AG10803 (cell line): Measurements from ENCODE around the gene RBM23.

Source experiments
- DNase-seq: peaks from one replicate; pipeline ENCODE4 v3.0.0; 2010; ENCODE audit warnings: low read depth
- H3K4me3 ChIP-seq: 2 replicates; pipeline ENCODE4 v1.5.1; 2011; ENCODE audit warnings: mild to moderate bottlenecking, low read length, control low read depth
- TF ChIP-seq, protein P1 (sequence below): conservative IDR thresholded peaks from 2 replicates; pipeline ENCODE4 v1.5.1; 2011; ENCODE audit warnings: mild to moderate bottlenecking, low read length, control low read depth, inconsistent platforms

Gene RBM23

GRCh38 chr14:22885975-22886374 is 33.0 kb downstream of the RBM23 start:
- H3K4me3 ChIP-seq = no peak overlapping the region
- DNase-seq = no peak
- TF ChIP-seq, protein P1, sequence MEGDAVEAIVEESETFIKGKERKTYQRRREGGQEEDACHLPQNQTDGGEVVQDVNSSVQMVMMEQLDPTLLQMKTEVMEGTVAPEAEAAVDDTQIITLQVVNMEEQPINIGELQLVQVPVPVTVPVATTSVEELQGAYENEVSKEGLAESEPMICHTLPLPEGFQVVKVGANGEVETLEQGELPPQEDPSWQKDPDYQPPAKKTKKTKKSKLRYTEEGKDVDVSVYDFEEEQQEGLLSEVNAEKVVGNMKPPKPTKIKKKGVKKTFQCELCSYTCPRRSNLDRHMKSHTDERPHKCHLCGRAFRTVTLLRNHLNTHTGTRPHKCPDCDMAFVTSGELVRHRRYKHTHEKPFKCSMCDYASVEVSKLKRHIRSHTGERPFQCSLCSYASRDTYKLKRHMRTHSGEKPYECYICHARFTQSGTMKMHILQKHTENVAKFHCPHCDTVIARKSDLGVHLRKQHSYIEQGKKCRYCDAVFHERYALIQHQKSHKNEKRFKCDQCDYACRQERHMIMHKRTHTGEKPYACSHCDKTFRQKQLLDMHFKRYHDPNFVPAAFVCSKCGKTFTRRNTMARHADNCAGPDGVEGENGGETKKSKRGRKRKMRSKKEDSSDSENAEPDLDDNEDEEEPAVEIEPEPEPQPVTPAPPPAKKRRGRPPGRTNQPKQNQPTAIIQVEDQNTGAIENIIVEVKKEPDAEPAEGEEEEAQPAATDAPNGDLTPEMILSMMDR = no peak

DNA sequence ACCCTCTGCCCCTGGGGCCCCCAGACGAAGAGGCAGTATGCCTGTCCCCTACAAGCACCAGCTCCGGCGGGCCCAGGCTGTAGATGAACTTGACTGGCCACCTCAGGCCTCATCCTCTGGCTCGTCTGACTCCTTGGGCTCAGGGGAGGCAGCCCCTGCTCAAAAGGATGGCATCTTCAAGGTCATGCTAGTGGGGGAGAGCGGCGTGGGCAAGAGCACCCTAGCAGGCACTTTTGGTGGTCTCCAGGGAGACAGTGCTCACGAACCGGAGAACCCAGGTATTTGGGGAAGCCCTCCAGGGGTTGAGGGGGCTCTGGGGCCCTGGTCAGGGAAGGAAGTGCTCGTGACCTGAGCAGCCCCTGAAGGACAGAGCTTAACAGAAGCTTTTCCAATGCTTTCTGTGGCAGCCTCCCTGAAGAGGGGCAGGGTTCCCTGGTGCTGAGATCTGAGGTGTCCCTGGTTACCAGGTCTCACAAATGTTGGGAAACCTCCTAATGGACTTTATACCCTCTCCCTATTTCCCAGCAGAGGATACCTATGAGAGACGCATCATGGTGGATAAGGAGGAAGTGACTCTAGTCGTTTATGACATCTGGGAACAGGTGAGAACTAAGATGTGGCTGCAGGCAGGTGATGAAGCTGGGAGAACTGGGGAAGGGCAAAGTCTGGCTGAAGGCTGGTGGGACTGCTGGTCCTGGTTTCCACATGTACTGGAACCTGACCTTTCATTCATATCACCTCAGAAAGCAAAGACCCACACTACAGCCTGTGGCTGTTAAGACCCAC is 34.0 kb downstream of the RBM23 start:
- H3K4me3 ChIP-seq = no peak overlapping the region
- no peak for DNase-seq
- TF ChIP-seq, protein P1 = no peak

DNA sequence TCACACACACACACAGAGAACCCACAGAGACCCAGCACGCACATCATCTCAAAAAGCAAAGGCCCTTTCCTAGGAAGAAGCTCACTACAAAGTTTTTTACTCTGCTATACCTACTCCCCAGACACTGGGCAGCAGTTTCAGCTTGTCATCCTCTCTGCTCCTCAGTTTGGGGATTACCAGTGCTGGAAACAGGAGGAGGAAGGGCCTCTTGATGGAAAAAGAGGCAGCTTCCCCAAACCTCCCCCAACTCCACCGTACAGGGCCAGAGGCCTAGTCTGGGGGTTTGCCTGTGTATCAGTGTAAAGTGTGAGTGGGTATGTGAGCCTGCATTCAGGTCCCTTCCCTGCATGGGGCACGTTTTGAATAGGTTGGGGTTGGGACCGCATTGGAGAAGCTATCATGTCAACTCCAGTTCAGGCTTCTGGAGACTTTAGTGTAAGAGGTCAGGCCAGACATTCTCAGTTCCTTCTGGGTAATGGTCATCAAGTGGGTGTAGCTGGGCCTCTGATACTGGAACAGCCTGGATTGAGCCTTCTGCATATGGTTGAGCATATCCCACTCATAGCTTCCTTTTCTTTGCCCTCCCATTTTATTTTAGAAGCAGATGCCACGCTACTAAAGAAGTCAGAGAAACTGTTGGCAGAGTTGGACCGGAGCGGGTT is 34.7 kb downstream of the RBM23 start:
- no peak for DNase-seq
- no peak overlapping the region for H3K4me3 ChIP-seq
- TF ChIP-seq, protein P1 = no peak

DNA sequence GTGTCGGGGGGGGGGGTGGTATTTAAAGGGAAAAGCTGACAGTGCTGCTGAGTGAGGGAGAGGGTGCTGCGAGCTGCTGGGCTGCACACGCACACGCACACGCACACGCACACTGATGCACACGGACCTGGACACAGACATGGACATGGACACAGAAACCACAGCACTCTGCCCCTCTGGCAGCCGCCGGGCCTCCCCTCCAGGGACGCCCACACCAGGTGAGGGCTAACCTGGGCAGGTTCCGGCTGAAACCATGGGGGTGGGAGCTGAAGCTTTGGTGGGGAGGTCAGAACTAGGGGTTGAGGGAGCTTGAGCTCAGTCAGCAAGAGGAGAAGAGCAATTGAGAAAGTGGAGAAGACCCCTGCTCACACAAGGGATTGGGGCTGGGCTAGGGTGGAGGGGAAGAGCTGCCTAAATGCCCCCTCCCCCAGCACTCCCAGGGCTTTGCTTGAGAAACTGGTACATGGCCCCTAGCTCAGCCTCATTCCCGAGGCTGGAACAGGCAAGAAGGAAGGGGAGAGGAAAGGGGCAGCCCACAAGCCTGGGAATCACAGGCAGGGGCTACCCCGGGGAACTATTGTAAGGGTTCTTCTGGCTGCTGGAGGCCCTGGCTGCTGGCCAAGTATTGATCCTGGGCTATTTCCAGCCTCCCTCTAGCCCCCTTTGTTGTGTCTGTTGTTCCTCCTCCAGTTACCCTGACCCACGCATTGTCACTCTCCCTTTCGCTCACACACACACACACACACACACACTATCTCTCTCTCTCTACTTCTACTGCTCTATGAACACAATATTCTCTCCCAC is 35.6 kb downstream of the RBM23 start, which contains the start of gene REM2:
TSS of gene REM2 (plus strand) at position 50 of the 804 bp plus-strand sequence. CDS start at position 116, 66 bp downstream.
- TF ChIP-seq, protein P1 = no peak
- no peak within 1 kb of the TSS for H3K4me3 ChIP-seq
- DNase-seq = no peak

- H3K4me3 ChIP-seq = no peak overlapping the region
- TF ChIP-seq, protein P1 = no peak
- peak; percentile 18 for DNase-seq
Observed at GRCh38 chr14:22882529-22883172, 36.3 kb downstream of the RBM23 start.

DNA sequence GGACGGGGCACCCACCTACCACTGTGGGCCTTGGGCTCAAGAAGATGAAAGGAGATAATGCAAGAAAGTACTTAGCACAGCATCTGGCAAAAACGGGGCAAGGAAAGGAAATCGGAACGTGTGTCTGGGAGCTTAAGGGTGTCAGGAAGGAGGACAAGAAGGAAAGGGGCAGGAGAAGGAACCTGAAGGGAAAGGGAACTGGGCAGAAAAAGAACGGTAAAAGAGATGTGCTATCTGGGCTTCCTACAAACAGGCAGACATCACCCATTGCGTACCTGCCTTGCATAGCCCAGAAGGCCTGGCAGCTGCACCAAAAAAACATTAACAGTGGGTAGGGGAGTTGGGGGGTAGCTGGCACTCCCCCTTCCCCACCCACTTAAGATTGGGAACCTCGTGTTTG is 36.9 kb downstream of the RBM23 start:
- no peak for DNase-seq
- H3K4me3 ChIP-seq = no peak overlapping the region
- TF ChIP-seq, protein P1 = no peak
